ENCODE data around the gene KLRF1. TPM values are rescaled to one million over a fixed set of nuclear protein-coding genes. Genes with fewer than 3 reads are reported as not detected.

Gene KLRF1
- polyA plus RNA-seq, 1 of the 3 experiments (the other 2 are of a cell fraction): not detected

DNA sequence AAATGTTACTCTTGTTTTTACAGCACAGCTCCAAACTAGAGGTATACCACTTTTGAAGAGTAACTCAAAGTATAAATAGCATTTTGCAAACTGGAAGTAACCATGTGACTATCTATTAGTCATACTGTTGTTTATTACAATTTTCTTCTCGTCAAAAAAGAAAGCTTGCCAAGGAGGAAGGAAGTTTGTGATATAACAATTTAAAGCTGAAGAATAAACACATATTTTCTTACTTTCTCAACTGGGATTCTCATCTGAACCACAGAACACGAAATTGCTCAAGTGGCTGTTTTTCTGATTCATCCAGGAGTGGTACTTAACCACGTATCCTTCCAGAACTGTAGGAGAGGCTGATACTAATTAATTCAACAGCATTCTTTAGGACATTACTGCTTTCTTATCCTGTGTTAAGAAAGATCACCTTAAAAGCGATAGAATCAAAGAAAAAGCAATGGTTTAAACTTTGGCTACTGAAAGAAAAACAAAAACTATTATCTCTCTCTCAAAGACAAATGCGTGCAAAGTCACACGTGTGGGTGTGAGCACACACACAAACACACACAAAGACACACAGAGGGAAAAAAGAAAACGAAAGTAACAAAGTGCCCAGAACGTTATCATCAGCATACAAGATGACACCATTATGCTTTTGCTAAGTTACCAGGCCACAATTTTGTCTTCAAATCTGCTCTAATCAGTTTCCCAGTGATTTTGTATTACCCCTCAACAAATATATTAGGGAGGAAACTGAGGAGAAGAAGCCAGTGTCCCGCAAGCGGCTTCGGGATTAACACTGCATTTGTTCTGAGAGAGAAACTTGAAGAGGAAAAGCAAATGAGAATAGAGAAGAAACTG lies 42.3 kb downstream of the KLRF1 start, which contains the start of gene CLEC2B (continued):
- TF ChIP-seq FOXJ3 (CRISPR knock-in tag; IDR thresholded peaks at IDR 0.05) (no peak), SIN3A (IDR thresholded peaks at IDR 0.05; ENCODE audit: borderline replicate concordance, low read depth, low read length) (no peak), JUND (IDR thresholded peaks at IDR 0.05) (no peak)

DNA sequence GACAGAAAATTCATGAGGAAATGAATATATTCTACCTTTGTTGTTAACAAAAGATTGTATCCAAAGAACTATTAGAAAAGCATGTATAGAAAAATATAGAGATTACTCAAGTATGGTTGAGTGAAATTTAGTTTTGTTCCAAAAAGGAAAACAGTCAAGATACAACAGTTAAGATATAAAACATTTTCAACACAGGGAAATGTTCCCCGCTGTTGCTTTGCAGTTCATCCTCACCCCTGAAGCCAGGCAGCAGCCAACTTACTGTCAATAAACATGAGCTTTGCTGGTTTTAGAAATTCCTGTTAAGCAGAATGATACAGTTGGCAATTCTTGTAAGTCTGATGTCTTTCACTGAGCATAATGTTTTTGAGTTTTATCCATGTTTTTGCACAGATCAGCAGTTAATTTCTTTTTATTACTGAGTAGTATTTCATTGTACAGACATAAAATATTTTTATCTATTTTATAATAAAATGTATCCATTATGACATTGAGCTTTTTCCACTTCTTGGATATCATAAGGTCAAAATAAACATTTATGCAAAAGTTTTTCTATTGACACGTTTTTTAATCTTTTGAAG lies 43.1 kb downstream of the KLRF1 start:
- no peaks in the 10 kb centered on the region for H3K36me3 ChIP-seq (replicated peaks in 1 of 2; ENCODE audit: control insufficient read depth in 1 of 2, insufficient read depth in 2 of 2, low read length in 1 of 2)
- no peaks in the 10 kb centered on the region; the same call in 1 of the 2 replicates for H3K27me3 ChIP-seq (ENCODE audit: insufficient read depth)
- peak overlapping the region in 1 of 2 experiments; percentile 37; a peak in 1 of 4 replicates for H3K4me3 ChIP-seq (ENCODE audit: low read depth in 2 of 2, low read length in 1 of 2)
- TF ChIP-seq SIN3A (IDR thresholded peaks at IDR 0.05; ENCODE audit: borderline replicate concordance, low read depth, low read length) (no peak), CHD2 (IDR thresholded peaks at IDR 0.05; ENCODE audit: low read length, partially characterized antibody) (no peak), GATA2 (CRISPR knock-in tag; IDR thresholded peaks at IDR 0.05) (no peak), JUND (IDR thresholded peaks at IDR 0.05) (no peak), MEF2A (IDR thresholded peaks at IDR 0.05; ENCODE audit: borderline replicate concordance, low read depth) (no peak), TAF1 (IDR thresholded peaks at IDR 0.05; ENCODE audit: borderline replicate concordance, low read depth, low read length) (no peak), SMC3 (IDR thresholded peaks at IDR 0.05; ENCODE audit: low read depth, low read length) (no peak), NRF1 (IDR thresholded peaks at IDR 0.05; ENCODE audit: low read depth, low read length) (no peak), RFX5 (IDR thresholded peaks at IDR 0.05; ENCODE audit: low read length) (no peak), MXI1 (IDR thresholded peaks at IDR 0.05; ENCODE audit: low read depth, low read length) (no peak)
- TF ChIP-seq, protein P1, sequence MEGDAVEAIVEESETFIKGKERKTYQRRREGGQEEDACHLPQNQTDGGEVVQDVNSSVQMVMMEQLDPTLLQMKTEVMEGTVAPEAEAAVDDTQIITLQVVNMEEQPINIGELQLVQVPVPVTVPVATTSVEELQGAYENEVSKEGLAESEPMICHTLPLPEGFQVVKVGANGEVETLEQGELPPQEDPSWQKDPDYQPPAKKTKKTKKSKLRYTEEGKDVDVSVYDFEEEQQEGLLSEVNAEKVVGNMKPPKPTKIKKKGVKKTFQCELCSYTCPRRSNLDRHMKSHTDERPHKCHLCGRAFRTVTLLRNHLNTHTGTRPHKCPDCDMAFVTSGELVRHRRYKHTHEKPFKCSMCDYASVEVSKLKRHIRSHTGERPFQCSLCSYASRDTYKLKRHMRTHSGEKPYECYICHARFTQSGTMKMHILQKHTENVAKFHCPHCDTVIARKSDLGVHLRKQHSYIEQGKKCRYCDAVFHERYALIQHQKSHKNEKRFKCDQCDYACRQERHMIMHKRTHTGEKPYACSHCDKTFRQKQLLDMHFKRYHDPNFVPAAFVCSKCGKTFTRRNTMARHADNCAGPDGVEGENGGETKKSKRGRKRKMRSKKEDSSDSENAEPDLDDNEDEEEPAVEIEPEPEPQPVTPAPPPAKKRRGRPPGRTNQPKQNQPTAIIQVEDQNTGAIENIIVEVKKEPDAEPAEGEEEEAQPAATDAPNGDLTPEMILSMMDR (IDR thresholded peaks at IDR 0.05): no peak
- TF ChIP-seq, protein P2, sequence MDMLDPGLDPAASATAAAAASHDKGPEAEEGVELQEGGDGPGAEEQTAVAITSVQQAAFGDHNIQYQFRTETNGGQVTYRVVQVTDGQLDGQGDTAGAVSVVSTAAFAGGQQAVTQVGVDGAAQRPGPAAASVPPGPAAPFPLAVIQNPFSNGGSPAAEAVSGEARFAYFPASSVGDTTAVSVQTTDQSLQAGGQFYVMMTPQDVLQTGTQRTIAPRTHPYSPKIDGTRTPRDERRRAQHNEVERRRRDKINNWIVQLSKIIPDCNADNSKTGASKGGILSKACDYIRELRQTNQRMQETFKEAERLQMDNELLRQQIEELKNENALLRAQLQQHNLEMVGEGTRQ (IDR thresholded peaks at IDR 0.05; ENCODE audit: borderline replicate concordance, low read depth, low read length): no peak
- H3F3A ChIP-seq (replicated peaks; ENCODE audit: insufficient read depth): no peaks in the 10 kb centered on the region
- H3K9ac ChIP-seq: no peak overlapping the region
- H3K27ac ChIP-seq (ENCODE audit: low read depth in 2 of 2, low read length in 1 of 2): no peak overlapping the region
- H3K4me2 ChIP-seq: peak overlapping the region; percentile 64; the same call in 1 of the 2 replicates
- no peaks in the 10 kb centered on the region for H3K79me2 ChIP-seq (ENCODE audit: insufficient read depth)
- ChIA-PET CTCF (no interaction called here), POLR2A (no interaction called here)
- WGBS (ENCODE audit: low lambda C conversion rate): 13% methylated on average over 2 of the region's 2 CpGs
- no peaks in the 10 kb centered on the region for H3K9me2 ChIP-seq
- no peak overlapping the region for H2AFZ ChIP-seq (ENCODE audit: low read depth)
- no peaks in the 10 kb centered on the region for H3K4me1 ChIP-seq (ENCODE audit: control insufficient read depth in 1 of 2, insufficient read depth in 2 of 2, low read depth in 1 of 2, low read length in 1 of 2)
- DNase-seq: no peak
- no peaks in the 10 kb centered on the region for H3K9me3 ChIP-seq
- no peaks in the 10 kb centered on the region for H4K20me1 ChIP-seq (ENCODE audit: insufficient read depth)
